IMR-90 (cell line): Measurements from ENCODE around the gene RAB3C.

ENCODE experiments used
- CEBPB ChIP-seq: IDR thresholded peaks from 2 replicates; pipeline ENCODE4 v1.6.1; 2012; ENCODE audit warnings: low read depth, low read length, improper control_type of control experiment
- FOS ChIP-seq: fragments of 150-350 bp; IDR thresholded peaks from 2 replicates; pipeline ENCODE4 v1.6.1; 2016; ENCODE audit warnings: low read depth, low read length
- MAFK ChIP-seq: IDR thresholded peaks from 2 replicates; pipeline ENCODE4 v1.6.1; 2012; ENCODE audit warnings: low read depth, low read length, improper control_type of control experiment
- MAZ ChIP-seq: IDR thresholded peaks from 2 replicates; pipeline ENCODE4 v1.6.1; 2012; ENCODE audit warnings: low read depth, mild to moderate bottlenecking, low read length, improper control_type of control experiment, moderate library complexity, borderline replicate concordance
- POLR2A ChIP-seq: IDR thresholded peaks from 2 replicates; pipeline ENCODE4 v1.6.1; 2012; ENCODE audit warnings: mild to moderate bottlenecking, low read depth, low read length
- RAD21 ChIP-seq: IDR thresholded peaks from 2 replicates; pipeline ENCODE4 v1.6.1; 2012; ENCODE audit warnings: low read length, improper control_type of control experiment
- SMC3 ChIP-seq: fragments of 150-350 bp; IDR thresholded peaks from 2 replicates; pipeline ENCODE4 v1.6.1; 2016; ENCODE audit warnings: low read depth, mild to moderate bottlenecking, antibody characterized with exemption, low read length, moderate library complexity
- USF2 ChIP-seq: fragments of 150-350 bp; IDR thresholded peaks from 2 replicates; pipeline ENCODE4 v1.6.1; 2017; ENCODE audit warnings: mild to moderate bottlenecking, antibody characterized with exemption, low read length, low read depth
- TF ChIP-seq, protein P1 (sequence below): conservative IDR thresholded peaks from 2 replicates; pipeline ENCODE4 v1.5.1; 2012; ENCODE audit warnings: mild to moderate bottlenecking, low read depth, low read length, improper control_type of control experiment

GRCh38 chr5:58735637-58736036 lies 152.8 kb downstream of the RAB3C start:
- TF ChIP-seq POLR2A (no peak), FOS (no peak), MAFK (no peak), SMC3 (no peak), RAD21 (no peak), USF2 (no peak), CEBPB (no peak), MAZ (no peak)
- TF ChIP-seq, protein P1, sequence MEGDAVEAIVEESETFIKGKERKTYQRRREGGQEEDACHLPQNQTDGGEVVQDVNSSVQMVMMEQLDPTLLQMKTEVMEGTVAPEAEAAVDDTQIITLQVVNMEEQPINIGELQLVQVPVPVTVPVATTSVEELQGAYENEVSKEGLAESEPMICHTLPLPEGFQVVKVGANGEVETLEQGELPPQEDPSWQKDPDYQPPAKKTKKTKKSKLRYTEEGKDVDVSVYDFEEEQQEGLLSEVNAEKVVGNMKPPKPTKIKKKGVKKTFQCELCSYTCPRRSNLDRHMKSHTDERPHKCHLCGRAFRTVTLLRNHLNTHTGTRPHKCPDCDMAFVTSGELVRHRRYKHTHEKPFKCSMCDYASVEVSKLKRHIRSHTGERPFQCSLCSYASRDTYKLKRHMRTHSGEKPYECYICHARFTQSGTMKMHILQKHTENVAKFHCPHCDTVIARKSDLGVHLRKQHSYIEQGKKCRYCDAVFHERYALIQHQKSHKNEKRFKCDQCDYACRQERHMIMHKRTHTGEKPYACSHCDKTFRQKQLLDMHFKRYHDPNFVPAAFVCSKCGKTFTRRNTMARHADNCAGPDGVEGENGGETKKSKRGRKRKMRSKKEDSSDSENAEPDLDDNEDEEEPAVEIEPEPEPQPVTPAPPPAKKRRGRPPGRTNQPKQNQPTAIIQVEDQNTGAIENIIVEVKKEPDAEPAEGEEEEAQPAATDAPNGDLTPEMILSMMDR, result no peak
